ENCODE measurements around the gene MICALL1.

DNA sequence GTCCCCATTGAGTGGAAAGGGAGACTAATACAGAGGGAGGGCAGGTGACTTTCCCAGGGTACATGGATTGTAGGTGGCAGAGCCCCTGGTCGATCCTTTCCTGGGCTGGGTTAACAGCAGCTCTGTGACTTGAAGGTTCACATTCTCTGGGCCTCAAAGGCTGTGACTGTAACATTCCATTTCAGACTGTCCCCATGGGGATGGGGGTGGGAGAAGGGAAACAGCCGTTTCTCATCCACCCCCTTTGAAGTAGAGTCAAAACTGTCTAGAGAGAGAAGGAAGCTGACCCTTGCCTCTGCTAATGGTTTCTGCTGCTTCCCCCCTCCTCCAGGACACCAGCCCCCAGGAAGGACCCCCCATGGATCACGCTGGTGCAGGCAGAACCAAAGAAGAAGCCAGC, 19.2 kb downstream of the MICALL1 start:
- TF ChIP-seq, protein P1, sequence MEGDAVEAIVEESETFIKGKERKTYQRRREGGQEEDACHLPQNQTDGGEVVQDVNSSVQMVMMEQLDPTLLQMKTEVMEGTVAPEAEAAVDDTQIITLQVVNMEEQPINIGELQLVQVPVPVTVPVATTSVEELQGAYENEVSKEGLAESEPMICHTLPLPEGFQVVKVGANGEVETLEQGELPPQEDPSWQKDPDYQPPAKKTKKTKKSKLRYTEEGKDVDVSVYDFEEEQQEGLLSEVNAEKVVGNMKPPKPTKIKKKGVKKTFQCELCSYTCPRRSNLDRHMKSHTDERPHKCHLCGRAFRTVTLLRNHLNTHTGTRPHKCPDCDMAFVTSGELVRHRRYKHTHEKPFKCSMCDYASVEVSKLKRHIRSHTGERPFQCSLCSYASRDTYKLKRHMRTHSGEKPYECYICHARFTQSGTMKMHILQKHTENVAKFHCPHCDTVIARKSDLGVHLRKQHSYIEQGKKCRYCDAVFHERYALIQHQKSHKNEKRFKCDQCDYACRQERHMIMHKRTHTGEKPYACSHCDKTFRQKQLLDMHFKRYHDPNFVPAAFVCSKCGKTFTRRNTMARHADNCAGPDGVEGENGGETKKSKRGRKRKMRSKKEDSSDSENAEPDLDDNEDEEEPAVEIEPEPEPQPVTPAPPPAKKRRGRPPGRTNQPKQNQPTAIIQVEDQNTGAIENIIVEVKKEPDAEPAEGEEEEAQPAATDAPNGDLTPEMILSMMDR (conservative IDR thresholded peaks at IDR 0.05) = no peak
- TF ChIP-seq ZFX (IDR thresholded peaks at IDR 0.05) = no peak
